NCI-H2107 treated with DMSO at 0.1 percent for 48 hours (cell line): ENCODE measurements around the gene JPH4.
"Not testable (repeated sequence)": the region's sequence is repeated elsewhere in the genome, so short reads cannot be mapped to it uniquely, and the experiment has no call there.

ENCODE experiments used
- DNase-seq: peaks from one replicate; lab custom pipeline; 2025; ENCODE audit not compliant: unreplicated experiment; lab: John Stamatoyannopoulos, UW

The JPH4 gene

DNA sequence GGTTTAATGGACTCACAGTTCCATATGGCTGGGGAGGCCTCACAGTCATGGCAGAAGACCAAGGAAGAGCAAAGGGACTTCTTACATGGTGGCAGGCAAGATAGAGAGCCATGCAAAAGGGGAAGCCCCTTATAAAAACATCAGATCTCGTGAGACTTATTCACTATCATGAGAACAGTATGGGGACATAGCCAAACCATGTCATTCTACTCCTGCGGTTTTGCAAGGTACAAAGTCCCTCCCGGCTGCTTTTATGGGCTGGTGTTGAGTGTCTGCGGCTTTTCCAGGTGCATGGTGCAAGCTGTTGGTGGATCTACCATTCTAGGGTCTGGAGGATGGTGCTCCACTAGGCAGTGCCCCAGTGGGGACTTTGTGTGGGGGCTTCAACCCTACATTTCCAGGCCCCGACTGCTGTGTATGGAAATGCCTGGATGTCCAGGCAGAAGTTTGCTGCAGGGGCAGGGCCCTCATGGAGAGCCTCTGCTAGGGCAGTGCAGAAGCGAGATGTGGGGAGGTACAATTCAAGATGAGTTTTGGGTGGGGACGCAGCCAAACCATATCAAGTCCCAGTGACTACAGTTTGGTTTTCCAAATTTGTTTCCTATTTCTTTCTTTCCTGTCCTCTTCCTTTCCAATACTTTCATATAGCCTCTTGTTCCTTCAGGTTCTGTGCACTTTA is 31.0 kb upstream of the JPH4 start:
- not testable (repeated sequence) for DNase-seq

- DNase-seq: no peak
Observed at GRCh38 chr14:23609001-23609400, 30.4 kb upstream of the JPH4 start.

GRCh38 chr14:23608454-23608853 is 29.9 kb upstream of the JPH4 start:
- no peak for DNase-seq

- no peak for DNase-seq
Observed at GRCh38 chr14:23605931-23606585, 27.5 kb upstream of the JPH4 start.

DNA sequence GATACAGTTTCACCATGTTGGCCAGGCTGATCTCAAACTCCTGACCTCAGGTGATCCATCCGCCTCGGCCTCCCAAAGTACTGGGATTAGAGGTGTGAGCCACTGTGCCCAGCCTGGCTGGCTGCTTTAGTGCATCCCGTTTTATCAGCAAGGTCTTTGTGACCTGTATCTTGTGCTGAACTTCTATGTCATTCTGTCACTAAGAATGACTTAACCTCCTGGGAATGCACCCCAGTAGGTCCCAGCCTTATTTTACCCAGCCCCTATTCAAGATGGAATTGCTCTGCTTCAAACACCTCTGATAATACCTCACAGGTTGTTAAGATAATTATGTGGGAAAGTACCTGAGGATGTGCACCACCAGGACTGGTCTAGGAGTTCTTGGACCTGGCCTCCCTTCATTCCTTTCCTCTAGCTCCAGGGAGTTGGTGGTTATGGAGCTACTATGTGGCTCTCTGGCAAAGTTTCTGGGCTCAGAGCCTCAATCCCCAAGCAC is 26.1 kb upstream of the JPH4 start:
- DNase-seq: no peak

GRCh38 chr14:23604148-23604547 is 25.6 kb upstream of the JPH4 start:
- DNase-seq: no peak

DNA sequence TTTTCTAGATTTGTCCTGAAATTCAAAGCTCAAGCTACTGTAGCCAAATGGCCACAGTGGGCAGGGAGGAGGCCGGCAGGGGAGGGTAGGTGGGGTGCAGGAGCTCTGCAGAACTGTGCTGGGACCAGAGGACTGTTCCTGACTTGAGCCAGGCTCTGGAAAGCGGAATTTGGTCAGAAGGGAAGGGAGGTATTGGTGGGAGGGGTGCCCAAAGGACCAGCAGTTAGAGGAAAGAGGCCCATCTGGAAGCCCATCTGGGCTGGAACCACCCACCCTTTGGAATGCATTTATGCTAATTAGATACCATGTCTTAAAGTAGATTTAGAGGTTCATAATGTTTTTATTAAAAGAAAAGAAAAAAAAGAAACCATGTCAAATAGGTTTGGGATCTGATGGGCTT is 24.5 kb upstream of the JPH4 start:
- no peak for DNase-seq

DNA sequence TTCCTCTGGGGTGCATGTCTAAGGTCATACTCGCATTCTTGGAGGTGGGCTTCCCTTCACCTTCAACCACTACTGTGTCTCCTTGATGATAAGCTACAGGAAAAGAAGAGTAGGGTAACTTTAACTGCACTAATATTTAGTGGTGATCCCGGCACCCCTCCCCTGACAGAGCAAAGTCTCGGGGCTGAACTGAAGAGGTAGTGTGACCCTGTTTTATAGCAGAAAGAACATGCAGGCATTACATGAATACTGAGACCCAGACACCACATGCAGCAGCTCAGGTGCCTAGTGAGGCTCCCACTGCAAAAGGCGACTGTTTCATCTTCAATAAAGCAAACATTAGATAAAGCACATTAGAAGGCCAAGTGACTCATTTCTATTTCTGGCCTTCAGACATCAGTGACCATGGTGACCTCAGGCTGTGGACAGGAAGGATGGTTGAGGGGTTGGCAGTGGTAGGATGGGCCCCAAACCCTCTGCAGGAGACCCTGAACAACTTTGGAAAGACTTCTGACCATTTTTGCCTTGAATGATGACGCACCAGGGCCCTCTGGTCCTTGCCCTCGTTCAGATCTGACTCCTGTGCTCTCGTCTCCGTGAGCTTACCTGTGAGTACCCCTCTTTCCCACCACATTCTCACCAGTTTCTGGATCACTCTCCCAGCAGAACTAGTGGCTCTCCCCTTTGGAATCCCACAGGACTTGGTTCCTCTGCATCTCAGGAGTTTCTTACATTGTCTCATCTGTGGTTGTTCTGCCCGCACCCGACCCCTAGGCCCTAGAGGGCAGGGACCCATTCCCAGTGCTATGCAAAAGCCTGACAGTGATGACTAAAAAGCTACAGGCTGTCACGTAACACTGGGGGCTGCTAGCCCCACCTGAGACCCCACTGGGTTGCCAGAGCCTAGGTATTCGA is 23.8 kb upstream of the JPH4 start:
- no peak for DNase-seq

DNA sequence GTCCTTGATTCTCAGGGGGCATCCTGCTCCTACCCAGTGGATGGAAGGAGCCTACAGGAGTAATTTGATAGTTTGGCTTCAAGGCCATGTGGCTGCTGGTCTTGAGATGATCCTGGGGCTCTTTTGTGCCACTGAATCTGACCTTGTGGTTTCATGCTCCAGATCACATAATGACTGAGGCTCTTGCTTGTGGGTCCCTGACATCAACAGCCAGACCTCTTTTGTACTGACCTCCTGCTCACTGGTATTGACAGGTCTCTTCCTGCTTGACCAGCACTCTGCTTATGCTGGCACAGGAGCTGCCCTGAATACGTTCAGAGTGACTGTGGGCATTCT is 23.2 kb upstream of the JPH4 start:
- no peak for DNase-seq

DNA sequence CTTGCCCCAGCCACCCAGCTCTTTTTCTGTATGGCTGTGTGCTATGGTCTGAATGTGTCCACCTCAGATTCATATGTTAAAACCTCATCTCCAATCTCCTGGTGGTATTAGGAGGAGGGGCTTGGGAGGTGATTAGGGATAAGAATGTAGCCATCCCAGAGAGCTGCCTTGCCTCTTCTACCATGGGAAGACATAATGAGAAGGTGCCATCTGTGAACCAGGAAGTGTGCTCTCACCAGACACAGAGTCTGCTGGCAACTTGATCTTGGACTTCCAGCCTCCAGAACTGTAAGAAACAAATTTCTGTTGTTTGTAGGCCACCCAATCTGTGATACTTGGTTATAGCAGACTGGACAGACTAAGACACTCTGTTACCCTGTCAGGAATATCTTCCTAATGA is 22.8 kb upstream of the JPH4 start:
- no peak for DNase-seq

GRCh38 chr14:23600806-23601205 is 22.2 kb upstream of the JPH4 start:
- DNase-seq: no peak

GRCh38 chr14:23600322-23600707 is 21.7 kb upstream of the JPH4 start:
- no peak for DNase-seq

DNA sequence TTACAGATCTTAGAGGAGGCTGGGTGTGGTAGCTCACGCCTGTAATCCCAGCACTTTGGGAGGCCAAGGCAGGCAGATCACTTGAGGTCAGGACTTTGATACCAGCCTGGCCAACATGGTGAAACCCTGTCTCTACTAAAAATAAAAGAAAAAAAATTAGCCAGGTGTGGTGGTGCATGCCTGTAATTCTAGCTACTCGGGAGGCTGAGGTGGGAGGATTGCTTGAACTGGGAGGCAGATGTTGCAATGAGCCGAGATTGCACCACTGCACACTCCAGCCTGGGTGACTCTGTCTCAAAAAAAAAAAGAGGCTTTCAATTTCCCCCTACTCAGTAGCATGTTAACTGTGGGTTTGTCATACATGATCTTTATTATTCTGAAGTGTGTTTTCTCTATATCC is 15.6 kb upstream of the JPH4 start:
- not testable (repeated sequence) for DNase-seq

GRCh38 chr14:23590198-23590597 is 11.6 kb upstream of the JPH4 start:
- DNase-seq: no peak

GRCh38 chr14:23589606-23590005 is 11.0 kb upstream of the JPH4 start:
- no peak for DNase-seq

GRCh38 chr14:23588884-23589598 is 10.5 kb upstream of the JPH4 start:
- DNase-seq: peak; percentile 88

DNA sequence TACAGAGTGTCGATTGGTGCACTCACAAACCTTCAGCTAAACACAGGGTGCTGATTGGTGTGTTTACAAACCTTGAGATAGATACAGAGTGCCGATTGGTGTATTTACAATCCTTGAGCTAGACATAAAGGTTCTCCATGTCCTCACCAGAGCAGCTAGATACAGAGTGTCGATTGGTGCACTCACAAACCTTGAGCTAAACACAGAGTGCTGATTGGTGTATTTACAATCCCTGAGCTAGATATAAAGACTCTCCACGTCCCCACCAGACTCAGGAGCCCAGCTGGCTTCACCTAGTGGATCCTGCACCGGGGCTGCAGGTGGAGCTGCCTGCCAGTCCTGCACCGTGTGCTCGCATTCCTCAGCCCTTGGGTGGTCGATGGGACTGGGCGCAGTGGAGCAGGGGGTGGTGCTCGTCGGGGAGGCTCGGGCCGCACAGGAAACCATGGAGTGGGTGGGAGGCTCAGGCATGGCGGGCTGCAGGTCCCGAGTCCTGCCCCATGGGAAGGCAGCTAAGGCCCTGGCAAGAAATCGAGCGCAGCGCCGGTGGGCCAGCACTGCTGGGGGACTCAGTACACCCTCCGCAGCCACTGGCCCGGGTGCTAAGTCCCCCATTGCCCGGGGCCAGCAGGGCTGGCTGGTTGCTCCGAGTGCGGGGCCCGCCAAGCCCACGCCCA is 6.1 kb upstream of the JPH4 start:
- not testable (repeated sequence) for DNase-seq

- DNase-seq: not testable (repeated sequence)
Observed at GRCh38 chr14:23583761-23584526, 5.4 kb upstream of the JPH4 start.

GRCh38 chr14:23582906-23583760 is 4.5 kb upstream of the JPH4 start:
- DNase-seq: no peak
